T-cell (primary cell): Measurements from ENCODE around the gene KIF11. TPM values are rescaled to one million over a fixed set of nuclear protein-coding genes. Genes with fewer than 3 reads are reported as not detected.

ENCODE experiments used
- ATAC-seq, 4 experiments: fragments of 200-7000 bp in 3 of 4; fragments of 150-1000 bp in 1 of 4; cut with Tn5 transposase; replicated peaks in 1 of 4; 1 replicate in 3 of 4; 2 replicates in 1 of 4; pipeline ENCODE4 v1.10.0; 2021; ENCODE audit warnings: moderate library complexity in 3 of 4, mild to moderate bottlenecking in 2 of 4, moderate number of reproducible peaks in 1 of 4
- CTCF ChIA-PET, 2 donors: fragments of 300-600 bp; sonication (Branson Sonifier 250); formaldehyde crosslinking; loops; one replicate each; lab custom pipeline; 2022; ENCODE audit warnings: antibody characterized with exemption in 2 of 2; lab: Charles Lee
- POLR2A ChIA-PET, 2 donors: fragments of 300-600 bp; sonication (Branson Sonifier 250); formaldehyde crosslinking; loops; one replicate each; lab custom pipeline; 2022; ENCODE audit warnings: antibody characterized with exemption in 2 of 2; lab: Charles Lee
- DNase-seq, 35 experiments: peaks; one replicate each; pipeline versions ENCODE4 v3.0.0 to v3.0.0-alpha.2; 2013 to 2023
- H3K27ac ChIP-seq: one replicate; pipeline ENCODE4 v1.5.1; 2013; ENCODE audit warnings: low read length
- H3K27me3 ChIP-seq, 2 experiments: replicated peaks in 1 of 2; 1 replicate in 1 of 2; 2 replicates in 1 of 2; pipeline versions ENCODE4 v1.6.1 to v1.7.0; 2013; ENCODE audit warnings: low read length in 1 of 2, mixed read lengths in 1 of 2; ENCODE audit not compliant: control insufficient read depth in 2 of 2, insufficient read depth in 2 of 2; ENCODE audit errors: extremely low read depth in 1 of 2
- H3K36me3 ChIP-seq, 2 donors: 1 replicate in 1 of 2; 2 replicates in 1 of 2; pipeline versions ENCODE4 v1.6.1 to v1.7.0; 2013; ENCODE audit warnings: low read length in 1 of 2; ENCODE audit not compliant: control insufficient read depth in 2 of 2, insufficient read depth in 1 of 2; ENCODE audit errors: extremely low read depth in 1 of 2
- H3K4me1 ChIP-seq, 2 experiments: 1 replicate in 1 of 2; 2 replicates in 1 of 2; pipeline versions ENCODE4 v1.6.1 to v1.7.0; 2013; ENCODE audit warnings: low read length in 2 of 2, mixed read lengths in 1 of 2; ENCODE audit not compliant: insufficient read depth in 2 of 2, control insufficient read depth in 1 of 2; ENCODE audit errors: extremely low read depth in 1 of 2
- H3K4me3 ChIP-seq, 2 donors: 1 replicate in 1 of 2; 2 replicates in 1 of 2; pipeline versions ENCODE4 v1.5.1 to v1.7.0; 2013; ENCODE audit warnings: mild to moderate bottlenecking in 2 of 2, low read length in 1 of 2, moderate library complexity in 1 of 2; ENCODE audit not compliant: control insufficient read depth in 1 of 2; ENCODE audit errors: extremely low read depth in 1 of 2
- H3K9me3 ChIP-seq: 2 replicates; pipeline ENCODE4 v1.7.0; 2013
- H3K27ac Mint-ChIP-seq, 2 donors: one replicate each; pipeline ENCODE4 v1.8.0; 2020 to 2021; ENCODE audit warnings: mild to moderate bottlenecking in 2 of 2, mixed read lengths in 2 of 2
- H3K27me3 Mint-ChIP-seq, 2 donors: one replicate each; pipeline ENCODE4 v1.8.0; 2021 to 2022; ENCODE audit warnings: mixed read lengths in 2 of 2
- H3K36me3 Mint-ChIP-seq: one replicate; pipeline ENCODE4 v1.8.0; 2021; ENCODE audit warnings: mixed read lengths
- H3K4me1 Mint-ChIP-seq, 3 donors: one replicate each; pipeline ENCODE4 v1.8.0; 2020 to 2022; ENCODE audit warnings: mixed read lengths in 3 of 3, mild to moderate bottlenecking in 1 of 3
- H3K4me3 Mint-ChIP-seq, 3 donors: one replicate each; pipeline ENCODE4 v1.8.0; 2020 to 2022; ENCODE audit warnings: mild to moderate bottlenecking in 3 of 3, mixed read lengths in 3 of 3, moderate library complexity in 3 of 3
- H3K9me3 Mint-ChIP-seq, 3 donors: one replicate each; pipeline ENCODE4 v1.8.0; 2020 to 2022; ENCODE audit warnings: mixed read lengths in 3 of 3
- WGBS: methylation state at CpG from one replicate; pipeline ENCODE4 v1.1.5; 2013; ENCODE audit warnings: missing lambda C conversion rate; ENCODE audit not compliant: insufficient coverage; 5-methylcytosine and 5-hydroxymethylcytosine counted together
- total RNA-seq, 35 experiments: library from RNA in 6 of 35; stranded (reverse) in 6 of 35; fragments of 120-200 nt in 1 of 35; gene quantifications; one replicate each; pipeline versions ENCODE4 v1.2.1 to v1.2.4 and lab custom pipeline; 2013 to 2026

KIF11 gene
- total RNA-seq, 5 donors from 2014 or later (not counting 1 experiment from before 2014, with no cell fraction given): 1.2 to 2.0 (median 1.6) TPM

GRCh38 chr10:92690915-92691590, 98.1 kb downstream of the KIF11 start:
- H3K36me3 Mint-ChIP-seq: peaks cover under 1% of the 10 kb centered on the region
- H3K4me1 Mint-ChIP-seq: peaks cover 27 to 31% (median 30%) of the 10 kb centered on the region in 3 donors
- Histone ChIP-seq H3K4me3 (peak overlapping the region; percentile 45 to 71), H3K4me1 (peaks cover 14 to 37% of the 10 kb centered on the region in 2 experiments), H3K27ac (no peak overlapping the region), H3K9me3 (no peaks in the 10 kb centered on the region), H3K27me3 (peaks cover 0 to 48% of the 10 kb centered on the region in 2 experiments), H3K36me3 (no peaks in the 10 kb centered on the region)
- peak overlapping the region in 1 of 2 donors; percentile 46 for H3K27ac Mint-ChIP-seq
- ATAC-seq: no peak
- H3K27me3 Mint-ChIP-seq: peaks cover 50 to 54% of the 10 kb centered on the region in 2 donors
- H3K4me3 Mint-ChIP-seq: peak overlapping the region; percentile 69 to 75 (median 74)
- POLR2A ChIA-PET: interaction anchor here in 1 of 2 donors (0.5 kb wide), 1 partner anchor 139 kb away, joined by 3 read pairs; no protein-coding TSS in a partner anchor
- 15% methylated on average over 25 of the region's 30 CpGs for WGBS
- CTCF ChIA-PET: interaction anchor here in 1 of 2 donors (1.1 kb wide), 1 partner anchor 8 kb away, joined by 3 read pairs; no protein-coding TSS in a partner anchor
- peak in 2 of 35 experiments; percentile 3 to 12 for DNase-seq
- H3K9me3 Mint-ChIP-seq: peaks cover 0 to under 1% (median 0%) of the 10 kb centered on the region in 3 donors

- Mint-ChIP-seq H3K4me1 (peaks cover 27 to 31% (median 30%) of the 10 kb centered on the region in 3 donors), H3K4me3 (peak overlapping the region; percentile 14 to 75 (median 74)), H3K27ac (no peak overlapping the region), H3K27me3 (peaks cover 51 to 58% of the 10 kb centered on the region in 2 donors), H3K9me3 (no peaks in the 10 kb centered on the region), H3K36me3 (no peaks in the 10 kb centered on the region)
- H3K36me3 ChIP-seq: no peaks in the 10 kb centered on the region
- WGBS: 19% methylated on average over 28 of the region's 35 CpGs
- CTCF ChIA-PET: no interaction called here
- no peaks in the 10 kb centered on the region for H3K9me3 ChIP-seq
- POLR2A ChIA-PET: no interaction called here
- H3K27ac ChIP-seq: no peak overlapping the region
- DNase-seq (peak in 9 of 35 experiments; percentile 6 to 49 (median 11)), ATAC-seq (no peak)
- H3K4me3 ChIP-seq: peak overlapping the region in 1 of 2 donors; percentile 71
- peaks cover 14 to 37% of the 10 kb centered on the region in 2 experiments for H3K4me1 ChIP-seq
- peaks cover 0 to 50% of the 10 kb centered on the region in 2 experiments for H3K27me3 ChIP-seq
Measured at GRCh38 chr10:92691591-92692079, 98.7 kb downstream of the KIF11 start.

GRCh38 chr10:92692080-92692671, 99.2 kb downstream of the KIF11 start:
- Mint-ChIP-seq H3K27me3 (peaks cover 55 to 61% of the 10 kb centered on the region in 2 donors), H3K4me3 (peak overlapping the region; percentile 14 to 75 (median 74)), H3K36me3 (no peaks in the 10 kb centered on the region), H3K9me3 (no peaks in the 10 kb centered on the region), H3K27ac (peak overlapping the region in 1 of 2 donors; percentile 23), H3K4me1 (peaks cover 27 to 31% (median 30%) of the 10 kb centered on the region in 3 donors)
- ChIA-PET CTCF (interaction anchor here in 1 of 2 donors (0.7 kb wide), 1 partner anchor 1575 kb away, joined by 3 read pairs; no protein-coding TSS in a partner anchor), POLR2A (no interaction called here)
- Histone ChIP-seq H3K27me3 (peaks cover 0 to 52% of the 10 kb centered on the region in 2 experiments), H3K36me3 (no peaks in the 10 kb centered on the region), H3K4me1 (peaks cover 14 to 37% of the 10 kb centered on the region in 2 experiments), H3K27ac (no peak overlapping the region), H3K9me3 (no peaks in the 10 kb centered on the region), H3K4me3 (peak overlapping the region; percentile 5 to 71)
- 29% methylated on average over 27 of the region's 34 CpGs for WGBS
- ATAC-seq (no peak), DNase-seq (peak in 1 of 35 experiments; percentile 5)

- Histone ChIP-seq H3K27ac (no peak overlapping the region), H3K9me3 (no peaks in the 10 kb centered on the region), H3K27me3 (peaks cover 0 to 52% of the 10 kb centered on the region in 2 experiments), H3K4me1 (peaks cover 17 to 37% of the 10 kb centered on the region in 2 experiments), H3K4me3 (peak overlapping the region in 1 of 2 donors; percentile 71), H3K36me3 (no peaks in the 10 kb centered on the region)
- WGBS: no CpG with 5 or more reads among the region's 7 CpGs
- peak overlapping the region in 1 of 2 donors; percentile 23 for H3K27ac Mint-ChIP-seq
- ATAC-seq (no peak), DNase-seq (no peak)
- no peaks in the 10 kb centered on the region for H3K36me3 Mint-ChIP-seq
- POLR2A ChIA-PET: no interaction called here
- H3K9me3 Mint-ChIP-seq: no peaks in the 10 kb centered on the region
- H3K4me3 Mint-ChIP-seq: peak overlapping the region in 2 of 3 donors; percentile 74 to 75
- H3K4me1 Mint-ChIP-seq: peaks cover 32 to 36% (median 33%) of the 10 kb centered on the region in 3 donors
- CTCF ChIA-PET: interaction anchor here in 1 of 2 donors (0.7 kb wide), 1 partner anchor 1575 kb away, joined by 3 read pairs; no protein-coding TSS in a partner anchor
- H3K27me3 Mint-ChIP-seq: peaks cover 55 to 61% of the 10 kb centered on the region in 2 donors
Measured at GRCh38 chr10:92692697-92693533, 100.0 kb downstream of the KIF11 start.

GRCh38 chr10:92693534-92693893, 100.6 kb downstream of the KIF11 start:
- Histone ChIP-seq H3K36me3 (no peaks in the 10 kb centered on the region), H3K9me3 (no peaks in the 10 kb centered on the region), H3K4me1 (peaks cover 21 to 39% of the 10 kb centered on the region in 2 experiments), H3K4me3 (no peak overlapping the region), H3K27ac (no peak overlapping the region), H3K27me3 (peaks cover 0 to 51% of the 10 kb centered on the region in 2 experiments)
- Mint-ChIP-seq H3K27ac (no peak overlapping the region), H3K4me1 (peaks cover 35 to 39% (median 37%) of the 10 kb centered on the region in 3 donors), H3K4me3 (no peak overlapping the region), H3K9me3 (no peaks in the 10 kb centered on the region), H3K36me3 (no peaks in the 10 kb centered on the region), H3K27me3 (peaks cover 53 to 60% of the 10 kb centered on the region in 2 donors)
- DNase-seq (no peak), ATAC-seq (no peak)
- CTCF ChIA-PET: no interaction called here
- POLR2A ChIA-PET: no interaction called here
- no CpG with 5 or more reads among the region's 1 CpG for WGBS
